ENCODE data around the gene SFXN5. TPM values are rescaled to one million over a fixed set of nuclear protein-coding genes. Genes with fewer than 3 reads are reported as not detected.

The SFXN5 gene
- polyA plus RNA-seq, 3 donors = 5.9 to 28.6 (median 9.5) TPM

DNA sequence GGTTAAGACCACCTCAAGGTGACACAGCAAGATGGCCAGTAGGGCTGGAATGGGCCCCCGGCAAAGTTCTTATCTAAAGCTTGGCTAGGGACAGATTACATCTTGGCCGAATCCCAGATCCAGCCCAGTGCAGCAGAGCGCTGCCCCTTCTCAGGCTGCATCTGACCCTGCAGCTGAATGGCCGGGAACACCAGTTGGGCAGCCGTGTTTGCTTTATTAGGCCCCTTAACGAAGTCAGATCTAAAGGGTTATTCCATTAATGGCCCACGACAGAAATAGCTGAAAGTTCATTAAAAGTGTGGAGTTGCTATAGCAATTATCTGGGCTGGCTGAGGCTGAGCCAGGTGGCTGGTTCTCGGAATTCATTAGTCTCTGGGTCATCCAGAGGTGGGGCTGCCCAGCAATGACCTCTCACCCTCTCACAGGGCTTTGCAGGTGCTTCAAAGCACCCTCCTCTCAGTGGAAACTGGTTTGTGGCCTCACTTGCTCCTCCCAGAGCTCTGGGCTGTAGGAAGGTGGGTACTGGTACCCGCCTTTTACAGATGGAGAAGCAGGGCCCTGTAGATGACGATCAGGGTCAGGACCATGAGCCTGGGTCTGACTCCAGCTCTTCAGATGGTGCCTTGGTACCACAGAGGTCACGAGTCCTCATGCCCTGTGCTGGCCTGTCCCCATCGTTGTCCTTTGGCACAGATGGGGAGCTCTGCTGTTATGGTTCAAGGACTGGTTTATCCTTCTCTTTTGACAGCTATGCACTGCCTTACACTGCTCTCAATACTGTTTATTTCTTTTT is 85.4 kb downstream of the SFXN5 start:
- H3K4me2 ChIP-seq (replicated peaks; ENCODE audit: extremely low read depth, low read length, poor library complexity, severe bottlenecking) = no peak overlapping the region
- no peak overlapping the region for H3K9ac ChIP-seq (ENCODE audit: insufficient read depth, low read length, poor library complexity, severe bottlenecking)
- TF ChIP-seq, protein P1, sequence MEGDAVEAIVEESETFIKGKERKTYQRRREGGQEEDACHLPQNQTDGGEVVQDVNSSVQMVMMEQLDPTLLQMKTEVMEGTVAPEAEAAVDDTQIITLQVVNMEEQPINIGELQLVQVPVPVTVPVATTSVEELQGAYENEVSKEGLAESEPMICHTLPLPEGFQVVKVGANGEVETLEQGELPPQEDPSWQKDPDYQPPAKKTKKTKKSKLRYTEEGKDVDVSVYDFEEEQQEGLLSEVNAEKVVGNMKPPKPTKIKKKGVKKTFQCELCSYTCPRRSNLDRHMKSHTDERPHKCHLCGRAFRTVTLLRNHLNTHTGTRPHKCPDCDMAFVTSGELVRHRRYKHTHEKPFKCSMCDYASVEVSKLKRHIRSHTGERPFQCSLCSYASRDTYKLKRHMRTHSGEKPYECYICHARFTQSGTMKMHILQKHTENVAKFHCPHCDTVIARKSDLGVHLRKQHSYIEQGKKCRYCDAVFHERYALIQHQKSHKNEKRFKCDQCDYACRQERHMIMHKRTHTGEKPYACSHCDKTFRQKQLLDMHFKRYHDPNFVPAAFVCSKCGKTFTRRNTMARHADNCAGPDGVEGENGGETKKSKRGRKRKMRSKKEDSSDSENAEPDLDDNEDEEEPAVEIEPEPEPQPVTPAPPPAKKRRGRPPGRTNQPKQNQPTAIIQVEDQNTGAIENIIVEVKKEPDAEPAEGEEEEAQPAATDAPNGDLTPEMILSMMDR (IDR thresholded peaks at IDR 0.05) = no peak
- H3K9me3 Mint-ChIP-seq = no peaks in the 10 kb centered on the region
- H3K27ac ChIP-seq (ENCODE audit: low read depth in 1 of 2, low read length in 2 of 2) = no peak overlapping the region
- H3K4me1 Mint-ChIP-seq = peaks cover 13% of the 10 kb centered on the region
- H3K4me3 ChIP-seq (replicated peaks in 1 of 3; ENCODE audit: low read depth in 2 of 3, low read length in 3 of 3) = no peak overlapping the region
- H4K20me1 ChIP-seq (ENCODE audit: insufficient read depth, low read length) = no peaks in the 10 kb centered on the region
- H3K4me1 ChIP-seq (ENCODE audit: control insufficient read depth in 1 of 2, insufficient read depth in 2 of 2, low read length in 2 of 2) = peaks cover 0 to 3% of the 10 kb centered on the region in 2 donors
- intact Hi-C loops (cut with micrococcal nuclease) = no loop called here
- no peaks in the 10 kb centered on the region for H3K79me2 ChIP-seq (ENCODE audit: insufficient read depth, low read length)
- no peaks in the 10 kb centered on the region for H3K27me3 ChIP-seq (ENCODE audit: control insufficient read depth in 2 of 2, insufficient read depth in 2 of 2, low read length in 2 of 2)
- no peaks in the 10 kb centered on the region for H3K27me3 Mint-ChIP-seq (ENCODE audit: low read depth in 3 of 3)
- H3K9me3 ChIP-seq (replicated peaks in 1 of 2; ENCODE audit: control insufficient read depth in 1 of 2, insufficient read depth in 1 of 2, low read length in 2 of 2) = no peaks in the 10 kb centered on the region
- peaks cover 64 to 90% of the 10 kb centered on the region in 2 donors for H3K36me3 ChIP-seq (replicated peaks in 1 of 2; ENCODE audit: control insufficient read depth in 1 of 2, insufficient read depth in 2 of 2, low read length in 2 of 2)
- peak overlapping the region in 1 of 7 donors; percentile 10 for H3K27ac Mint-ChIP-seq
- DNase-seq = no peak
- no peak overlapping the region for H2AFZ ChIP-seq (ENCODE audit: insufficient read depth, low read depth, low read length, poor library complexity, severe bottlenecking)
- WGBS (ENCODE audit: insufficient coverage) = 98% methylated on average over 10 of the region's 12 CpGs
- H3K36me3 Mint-ChIP-seq = peaks cover 77 to 93% of the 10 kb centered on the region in 2 donors
- H3K4me3 Mint-ChIP-seq = no peak overlapping the region

DNA sequence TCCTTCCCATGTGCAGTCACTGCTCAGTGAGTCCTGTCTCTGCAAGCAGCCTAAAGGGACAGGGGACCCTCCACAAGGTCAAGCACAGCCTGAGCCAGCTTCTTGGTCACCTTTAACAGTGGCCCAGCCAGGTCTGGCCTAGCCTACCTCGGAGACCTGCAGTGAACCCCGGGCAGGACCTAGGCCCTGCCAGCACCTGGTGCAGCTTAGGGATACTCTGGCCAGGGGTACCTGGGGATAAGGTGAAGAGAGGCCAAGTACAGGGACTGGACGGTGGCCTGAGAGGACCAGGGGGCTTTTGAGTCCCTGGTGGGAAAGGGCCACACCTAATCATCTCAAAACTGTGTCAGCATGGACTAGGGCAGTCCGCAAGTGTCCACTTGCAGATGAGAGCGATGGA is 86.4 kb downstream of the SFXN5 start:
- no peaks in the 10 kb centered on the region for H4K20me1 ChIP-seq (ENCODE audit: insufficient read depth, low read length)
- Mint-ChIP-seq H3K4me3 (no peak overlapping the region), H3K27ac (peak overlapping the region in 1 of 7 donors; percentile 63), H3K4me1 (peaks cover 23% of the 10 kb centered on the region), H3K9me3 (no peaks in the 10 kb centered on the region), H3K36me3 (peaks cover 75 to 85% of the 10 kb centered on the region in 2 donors), H3K27me3 (ENCODE audit: low read depth in 3 of 3) (no peaks in the 10 kb centered on the region)
- no peak overlapping the region for H3K4me3 ChIP-seq (replicated peaks in 1 of 3; ENCODE audit: low read depth in 2 of 3, low read length in 3 of 3)
- TF ChIP-seq, protein P1 (IDR thresholded peaks at IDR 0.05) = no peak
- no peak overlapping the region for H3K27ac ChIP-seq (ENCODE audit: low read depth in 1 of 2, low read length in 2 of 2)
- H3K9ac ChIP-seq (ENCODE audit: insufficient read depth, low read length, poor library complexity, severe bottlenecking) = no peak overlapping the region
- H2AFZ ChIP-seq (ENCODE audit: insufficient read depth, low read depth, low read length, poor library complexity, severe bottlenecking) = no peak overlapping the region
- no peak overlapping the region for H3K4me2 ChIP-seq (replicated peaks; ENCODE audit: extremely low read depth, low read length, poor library complexity, severe bottlenecking)
- no peaks in the 10 kb centered on the region for H3K79me2 ChIP-seq (ENCODE audit: insufficient read depth, low read length)
- H3K27me3 ChIP-seq (ENCODE audit: control insufficient read depth in 2 of 2, insufficient read depth in 2 of 2, low read length in 2 of 2) = no peaks in the 10 kb centered on the region
- intact Hi-C loops (cut with micrococcal nuclease) = no loop called here
- 97% methylated on average over 3 of the region's 5 CpGs for WGBS (ENCODE audit: insufficient coverage)
- peaks cover 9 to 12% of the 10 kb centered on the region in 2 donors for H3K4me1 ChIP-seq (ENCODE audit: control insufficient read depth in 1 of 2, insufficient read depth in 2 of 2, low read length in 2 of 2)
- H3K36me3 ChIP-seq (replicated peaks in 1 of 2; ENCODE audit: control insufficient read depth in 1 of 2, insufficient read depth in 2 of 2, low read length in 2 of 2) = peaks cover 60 to 80% of the 10 kb centered on the region in 2 donors
- no peak for DNase-seq
- H3K9me3 ChIP-seq (replicated peaks in 1 of 2; ENCODE audit: control insufficient read depth in 1 of 2, insufficient read depth in 1 of 2, low read length in 2 of 2) = no peaks in the 10 kb centered on the region
